ENCODE data around the gene STK25. TPM values are rescaled to one million over a fixed set of nuclear protein-coding genes. Genes with fewer than 3 reads are reported as not detected.

STK25 gene
- total and polyA plus RNA-seq, 2 donors (not counting 1 experiment from before 2014, with no cell fraction given) = 183 to 378 TPM

DNA sequence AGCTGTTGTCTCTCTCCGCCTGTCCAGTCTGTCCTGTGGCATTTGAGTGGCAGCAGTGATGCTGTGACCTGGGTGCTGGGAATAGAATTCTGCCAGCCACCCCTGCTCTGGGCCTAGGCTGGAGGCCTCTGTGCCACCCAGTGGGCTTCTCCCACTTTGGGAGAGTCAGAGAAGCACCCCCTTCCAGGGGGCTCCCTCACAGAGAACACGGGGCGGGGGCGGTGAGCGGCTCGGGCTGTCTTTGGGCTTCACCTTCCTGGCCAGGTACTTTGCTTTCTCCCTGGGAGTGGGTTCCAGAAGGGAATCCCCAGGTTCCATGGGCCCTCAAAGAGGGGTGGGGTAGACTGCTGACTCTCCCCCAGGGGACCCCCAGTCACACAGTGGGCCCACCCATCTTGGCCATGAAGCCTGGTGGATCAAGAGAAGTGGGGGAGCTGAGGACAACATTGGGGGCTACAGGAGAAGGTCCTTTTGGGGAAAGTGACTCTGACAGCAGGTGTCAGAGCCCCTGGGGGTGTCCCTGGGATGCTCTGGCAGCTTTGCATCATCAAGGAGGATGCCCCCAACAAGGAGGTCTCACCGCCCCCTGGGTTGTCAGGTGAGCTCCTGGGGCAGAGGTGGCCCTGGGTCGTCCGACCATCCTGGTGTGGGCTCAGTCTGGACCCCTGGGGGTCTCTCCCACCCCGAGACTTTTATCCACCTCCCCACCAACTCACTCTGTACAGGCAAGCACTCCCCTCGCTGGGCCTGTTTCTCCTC lies 31.4 kb upstream of the STK25 start:
- TF ChIP-seq, protein P1, sequence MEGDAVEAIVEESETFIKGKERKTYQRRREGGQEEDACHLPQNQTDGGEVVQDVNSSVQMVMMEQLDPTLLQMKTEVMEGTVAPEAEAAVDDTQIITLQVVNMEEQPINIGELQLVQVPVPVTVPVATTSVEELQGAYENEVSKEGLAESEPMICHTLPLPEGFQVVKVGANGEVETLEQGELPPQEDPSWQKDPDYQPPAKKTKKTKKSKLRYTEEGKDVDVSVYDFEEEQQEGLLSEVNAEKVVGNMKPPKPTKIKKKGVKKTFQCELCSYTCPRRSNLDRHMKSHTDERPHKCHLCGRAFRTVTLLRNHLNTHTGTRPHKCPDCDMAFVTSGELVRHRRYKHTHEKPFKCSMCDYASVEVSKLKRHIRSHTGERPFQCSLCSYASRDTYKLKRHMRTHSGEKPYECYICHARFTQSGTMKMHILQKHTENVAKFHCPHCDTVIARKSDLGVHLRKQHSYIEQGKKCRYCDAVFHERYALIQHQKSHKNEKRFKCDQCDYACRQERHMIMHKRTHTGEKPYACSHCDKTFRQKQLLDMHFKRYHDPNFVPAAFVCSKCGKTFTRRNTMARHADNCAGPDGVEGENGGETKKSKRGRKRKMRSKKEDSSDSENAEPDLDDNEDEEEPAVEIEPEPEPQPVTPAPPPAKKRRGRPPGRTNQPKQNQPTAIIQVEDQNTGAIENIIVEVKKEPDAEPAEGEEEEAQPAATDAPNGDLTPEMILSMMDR (IDR thresholded peaks at IDR 0.05) = no peak
- TF ChIP-seq EZH2 (IDR thresholded peaks at IDR 0.05; ENCODE audit: borderline replicate concordance, insufficient read depth, low read depth, low read length, poor library complexity, severe bottlenecking) = no peak
- ChIA-PET CTCF (no interaction called here), POLR2A (no interaction called here)
- peaks cover 0 to 12% (median 0%) of the 10 kb centered on the region in 3 donors for H3K9me3 ChIP-seq (ENCODE audit: control extremely low read depth in 1 of 3, control insufficient read depth in 2 of 3, insufficient read depth in 1 of 3, low read length in 2 of 3)
- Mint-ChIP-seq H3K4me3 (peak overlapping the region; percentile 16), H3K27ac (no peak overlapping the region), H3K27me3 (peaks cover 19% of the 10 kb centered on the region), H3K9me3 (ENCODE audit: insufficient read depth) (no peaks in the 10 kb centered on the region), H3K4me1 (peaks cover 3% of the 10 kb centered on the region)
- DNase-seq (no peak), ATAC-seq (ENCODE audit: low read depth) (no peak)
- H3K9ac ChIP-seq (ENCODE audit: low read length) = no peak overlapping the region
- H2AFZ ChIP-seq (ENCODE audit: insufficient read depth, low read depth, low read length, poor library complexity, severe bottlenecking) = no peak overlapping the region
- no peak overlapping the region for H3K27ac ChIP-seq (ENCODE audit: low read length in 2 of 2)
- H4K20me1 ChIP-seq (ENCODE audit: control insufficient read depth, insufficient read depth, low read length, poor library complexity, severe bottlenecking) = no peaks in the 10 kb centered on the region
- WGBS (ENCODE audit: insufficient coverage) = 93% methylated on average over 2 of the region's 11 CpGs
- H3K79me2 ChIP-seq (ENCODE audit: control insufficient read depth, insufficient read depth, low read length) = no peaks in the 10 kb centered on the region
- intact Hi-C loops (cut with micrococcal nuclease) = no loop called here
- H3K4me2 ChIP-seq (replicated peaks; ENCODE audit: low read depth, low read length, poor library complexity, severe bottlenecking) = peak overlapping the region; percentile 70
- H3K27me3 ChIP-seq (replicated peaks in 1 of 4; ENCODE audit: control extremely low read depth in 1 of 4, control insufficient read depth in 3 of 4, insufficient read depth in 4 of 4, low read length in 3 of 4) = peaks cover 0 to 43% (median 15%) of the 10 kb centered on the region in 4 experiments
- peaks cover 12 to 13% of the 10 kb centered on the region in 2 donors for H3K4me1 ChIP-seq (ENCODE audit: control insufficient read depth in 2 of 2, insufficient read depth in 2 of 2, low read length in 2 of 2)
- no peaks in the 10 kb centered on the region for H3K36me3 ChIP-seq (replicated peaks in 1 of 2; ENCODE audit: control extremely low read depth in 1 of 2, control insufficient read depth in 1 of 2, extremely low read depth in 1 of 2, insufficient read depth in 2 of 2, low read length in 1 of 2)
- no peak overlapping the region for H3K4me3 ChIP-seq (ENCODE audit: control extremely low read depth in 1 of 5, extremely low read depth in 1 of 5, insufficient read depth in 1 of 5, low read depth in 2 of 5, low read length in 4 of 5)

DNA sequence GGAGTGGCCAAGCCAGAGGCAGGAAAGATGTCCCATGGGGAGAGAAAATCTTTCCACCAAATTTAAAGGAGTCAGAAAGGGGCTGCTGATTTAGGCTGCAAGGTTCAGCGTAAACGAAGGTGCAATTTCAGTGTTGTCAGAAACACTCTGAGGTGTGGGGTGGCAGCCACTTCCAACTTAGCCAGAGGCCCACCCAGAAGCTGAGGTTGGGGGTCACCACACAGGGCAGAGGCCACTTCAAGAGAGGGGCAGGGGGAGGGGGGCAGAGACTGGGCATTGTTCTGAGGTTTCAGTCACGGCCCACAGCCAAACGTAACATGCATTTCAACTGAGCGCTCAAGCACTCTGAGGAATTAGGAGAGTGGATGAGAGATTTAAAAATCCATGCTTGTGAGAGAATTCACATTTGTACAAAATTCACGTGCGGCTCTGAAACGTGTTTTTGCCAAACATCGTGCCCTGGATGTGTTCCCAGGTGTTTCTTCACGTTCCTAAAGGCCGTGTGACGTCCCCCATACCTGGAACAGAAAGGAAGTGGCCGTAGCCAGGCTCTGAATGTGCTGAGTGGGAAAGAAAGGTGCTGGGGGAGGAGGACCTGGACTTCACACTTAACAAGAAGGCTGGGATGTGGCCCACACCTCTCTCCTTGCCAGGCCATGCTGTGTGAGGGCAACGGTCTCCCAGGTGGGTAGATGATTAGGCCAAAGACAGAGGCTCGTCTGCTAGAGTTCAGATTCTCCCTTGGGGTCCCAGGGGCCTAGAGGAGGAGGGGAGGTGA lies 30.6 kb upstream of the STK25 start:
- no peak for TF ChIP-seq EZH2 (IDR thresholded peaks at IDR 0.05; ENCODE audit: borderline replicate concordance, insufficient read depth, low read depth, low read length, poor library complexity, severe bottlenecking)
- TF ChIP-seq, protein P1 (IDR thresholded peaks at IDR 0.05) = no peak
- no peaks in the 10 kb centered on the region for H3K36me3 ChIP-seq (replicated peaks in 1 of 2; ENCODE audit: control extremely low read depth in 1 of 2, control insufficient read depth in 1 of 2, extremely low read depth in 1 of 2, insufficient read depth in 2 of 2, low read length in 1 of 2)
- peaks cover 12 to 13% of the 10 kb centered on the region in 2 donors for H3K4me1 ChIP-seq (ENCODE audit: control insufficient read depth in 2 of 2, insufficient read depth in 2 of 2, low read length in 2 of 2)
- Mint-ChIP-seq H3K27ac (no peak overlapping the region), H3K9me3 (ENCODE audit: insufficient read depth) (no peaks in the 10 kb centered on the region), H3K4me3 (no peak overlapping the region), H3K27me3 (peaks cover 23% of the 10 kb centered on the region), H3K4me1 (peaks cover 3% of the 10 kb centered on the region)
- intact Hi-C loops (cut with micrococcal nuclease) = no loop called here
- H4K20me1 ChIP-seq (ENCODE audit: control insufficient read depth, insufficient read depth, low read length, poor library complexity, severe bottlenecking) = no peaks in the 10 kb centered on the region
- 95% methylated on average over 13 of the region's 15 CpGs for WGBS (ENCODE audit: insufficient coverage)
- H3K4me3 ChIP-seq (ENCODE audit: control extremely low read depth in 1 of 5, extremely low read depth in 1 of 5, insufficient read depth in 1 of 5, low read depth in 2 of 5, low read length in 4 of 5) = no peak overlapping the region
- ChIA-PET POLR2A (no interaction called here), CTCF (no interaction called here)
- H2AFZ ChIP-seq (ENCODE audit: insufficient read depth, low read depth, low read length, poor library complexity, severe bottlenecking) = no peak overlapping the region
- H3K27ac ChIP-seq (ENCODE audit: low read length in 2 of 2) = no peak overlapping the region
- DNase-seq (no peak), ATAC-seq (ENCODE audit: low read depth) (no peak)
- no peak overlapping the region for H3K4me2 ChIP-seq (replicated peaks; ENCODE audit: low read depth, low read length, poor library complexity, severe bottlenecking)
- peaks cover 0 to 39% (median 15%) of the 10 kb centered on the region in 4 experiments for H3K27me3 ChIP-seq (replicated peaks in 1 of 4; ENCODE audit: control extremely low read depth in 1 of 4, control insufficient read depth in 3 of 4, insufficient read depth in 4 of 4, low read length in 3 of 4)
- H3K79me2 ChIP-seq (ENCODE audit: control insufficient read depth, insufficient read depth, low read length) = no peaks in the 10 kb centered on the region
- H3K9me3 ChIP-seq (ENCODE audit: control extremely low read depth in 1 of 3, control insufficient read depth in 2 of 3, insufficient read depth in 1 of 3, low read length in 2 of 3) = peaks cover 0 to 12% (median 0%) of the 10 kb centered on the region in 3 donors
- no peak overlapping the region for H3K9ac ChIP-seq (ENCODE audit: low read length)
